ENCODE data around the gene ELL. TPM values are rescaled to one million over a fixed set of nuclear protein-coding genes. Genes with fewer than 3 reads are reported as not detected.
A peak's percentile ranks its signal among the peaks of the same experiment; 100 is the strongest.

ELL gene
- total RNA-seq, 4 donors from 2014 or later: 9.1 to 35.1 (median 20.1) TPM

DNA sequence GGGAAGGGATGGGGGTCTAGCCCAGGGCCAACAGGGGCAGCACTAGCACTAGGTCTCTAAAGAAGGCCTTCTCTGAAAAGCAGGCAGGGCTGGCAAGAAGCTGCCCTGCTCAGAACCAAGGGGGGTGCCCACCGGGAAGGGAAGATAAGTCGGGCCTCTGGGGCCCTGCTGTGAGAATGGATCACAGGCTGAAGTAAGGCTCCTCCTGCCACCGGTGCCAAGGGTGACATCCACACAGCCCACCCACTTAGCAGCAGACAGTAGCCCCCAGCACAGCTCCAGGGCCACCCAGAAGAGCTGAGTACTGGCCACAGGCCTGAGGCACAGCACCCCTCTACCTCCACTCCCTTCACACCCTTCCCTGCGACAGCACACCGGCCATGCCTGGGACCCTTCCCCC is 5.9 kb downstream of the ELL start:
- DNase-seq (ENCODE audit: extremely low spot score): no peak
- H3K9me3 ChIP-seq: no peaks in the 10 kb centered on the region
- TF ChIP-seq, protein P1, sequence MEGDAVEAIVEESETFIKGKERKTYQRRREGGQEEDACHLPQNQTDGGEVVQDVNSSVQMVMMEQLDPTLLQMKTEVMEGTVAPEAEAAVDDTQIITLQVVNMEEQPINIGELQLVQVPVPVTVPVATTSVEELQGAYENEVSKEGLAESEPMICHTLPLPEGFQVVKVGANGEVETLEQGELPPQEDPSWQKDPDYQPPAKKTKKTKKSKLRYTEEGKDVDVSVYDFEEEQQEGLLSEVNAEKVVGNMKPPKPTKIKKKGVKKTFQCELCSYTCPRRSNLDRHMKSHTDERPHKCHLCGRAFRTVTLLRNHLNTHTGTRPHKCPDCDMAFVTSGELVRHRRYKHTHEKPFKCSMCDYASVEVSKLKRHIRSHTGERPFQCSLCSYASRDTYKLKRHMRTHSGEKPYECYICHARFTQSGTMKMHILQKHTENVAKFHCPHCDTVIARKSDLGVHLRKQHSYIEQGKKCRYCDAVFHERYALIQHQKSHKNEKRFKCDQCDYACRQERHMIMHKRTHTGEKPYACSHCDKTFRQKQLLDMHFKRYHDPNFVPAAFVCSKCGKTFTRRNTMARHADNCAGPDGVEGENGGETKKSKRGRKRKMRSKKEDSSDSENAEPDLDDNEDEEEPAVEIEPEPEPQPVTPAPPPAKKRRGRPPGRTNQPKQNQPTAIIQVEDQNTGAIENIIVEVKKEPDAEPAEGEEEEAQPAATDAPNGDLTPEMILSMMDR (IDR thresholded peaks at IDR 0.05): no peak
- TF ChIP-seq POLR2A (IDR thresholded peaks at IDR 0.05; ENCODE audit: low read depth) (no peak), EP300 (IDR thresholded peaks at IDR 0.05) (no peak), POLR2AphosphoS5 (IDR thresholded peaks at IDR 0.05) (no peak)
- 81% methylated on average over 4 of the region's 5 CpGs for WGBS
- intact Hi-C loops (cut with DNase I): no loop called here
- H3K27me3 ChIP-seq: no peaks in the 10 kb centered on the region
- H3K4me3 ChIP-seq: no peak overlapping the region
- H3K4me1 ChIP-seq: peaks cover 66 to 96% (median 80%) of the 10 kb centered on the region in 4 donors
- peak overlapping the region in 2 of 4 donors; percentile 50 to 71 for H3K27ac ChIP-seq (replicated peaks in 1 of 4)
- no peaks in the 10 kb centered on the region for H3K36me3 ChIP-seq

DNA sequence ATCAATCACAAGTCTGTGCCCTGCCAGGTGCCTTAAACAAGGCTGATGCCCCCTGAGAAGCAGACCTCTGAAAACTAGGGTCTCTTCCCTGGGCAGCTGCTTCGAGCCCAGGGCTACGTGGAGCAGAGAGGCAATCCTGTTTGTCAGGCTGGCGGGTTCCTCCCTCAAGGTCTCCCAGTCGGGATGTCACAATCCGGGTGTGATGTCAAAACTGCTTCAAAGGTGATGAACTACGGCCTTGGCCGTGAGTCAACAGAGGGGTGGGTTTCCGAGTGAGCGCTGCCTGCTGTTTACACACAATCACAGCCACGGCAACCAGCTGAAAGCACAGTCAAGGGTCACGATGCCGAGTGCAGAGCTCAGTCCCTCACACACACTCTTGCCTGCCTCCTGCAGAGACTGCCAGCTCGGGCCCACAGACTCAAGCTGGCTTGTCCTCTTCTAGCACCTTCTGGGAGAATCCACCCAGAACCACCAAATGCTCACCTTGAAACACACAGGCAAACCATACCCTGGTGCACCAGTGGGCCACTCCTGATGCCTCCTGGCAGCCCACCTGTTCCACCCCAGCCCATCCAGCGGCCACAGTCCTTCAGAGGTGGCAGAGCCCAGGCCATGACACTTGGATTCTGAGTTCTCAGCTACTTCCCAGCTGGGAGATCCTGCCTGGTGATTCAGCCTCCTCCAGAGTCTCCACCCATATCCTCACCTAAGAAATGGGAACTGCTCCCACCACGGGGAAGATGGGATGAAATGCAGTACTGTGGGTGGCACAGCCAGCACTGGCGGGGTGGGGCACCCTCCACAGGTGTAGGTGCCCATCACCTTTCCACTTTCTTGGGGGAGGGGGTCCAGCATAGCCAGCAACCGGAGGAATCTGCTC is 6.8 kb downstream of the ELL start:
- Histone ChIP-seq H3K9me3 (no peaks in the 10 kb centered on the region), H3K27me3 (no peaks in the 10 kb centered on the region), H3K4me1 (peaks cover 66 to 96% (median 82%) of the 10 kb centered on the region in 4 donors), H3K4me3 (no peak overlapping the region), H3K36me3 (no peaks in the 10 kb centered on the region), H3K27ac (replicated peaks in 1 of 4) (peak overlapping the region; percentile 43 to 71 (median 48))
- no peak for TF ChIP-seq EP300 (IDR thresholded peaks at IDR 0.05)
- peak in 1 of 2 donors; percentile 48 for TF ChIP-seq POLR2AphosphoS5 (IDR thresholded peaks at IDR 0.05)
- WGBS: 36% methylated on average over 14 of the region's 17 CpGs
- intact Hi-C loops (cut with DNase I): loop anchor here (5.0 kb wide), 1 partner anchor 43 kb away; no protein-coding TSS in a partner anchor
- DNase-seq (ENCODE audit: extremely low spot score): no peak

DNA sequence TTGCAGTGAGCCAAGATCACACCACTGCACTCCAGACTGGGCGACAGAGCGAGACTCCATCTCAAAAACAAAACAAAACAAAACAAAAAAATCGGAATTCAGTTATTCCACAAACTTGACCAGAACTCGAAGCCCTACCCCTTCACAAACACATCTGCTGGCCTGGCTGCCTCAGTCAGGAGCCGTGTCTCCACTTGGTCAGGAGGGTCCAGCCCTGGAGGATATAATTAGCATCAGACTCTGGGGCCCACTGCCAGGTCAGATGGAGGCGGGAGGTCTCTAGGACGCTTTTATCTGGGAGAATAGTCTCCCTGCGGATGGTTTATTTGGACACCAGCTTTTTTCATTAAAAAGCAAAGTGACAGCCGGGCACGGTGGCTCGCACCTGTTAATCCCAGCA is 8.0 kb downstream of the ELL start:
- H3K4me1 ChIP-seq: peaks cover 66 to 96% (median 82%) of the 10 kb centered on the region in 4 donors
- no peak overlapping the region for H3K4me3 ChIP-seq
- H3K27me3 ChIP-seq: no peaks in the 10 kb centered on the region
- H3K27ac ChIP-seq (replicated peaks in 1 of 4): peak overlapping the region; percentile 47 to 60 (median 54)
- intact Hi-C loops (cut with DNase I): loop anchor here (5.0 kb wide), 1 partner anchor 42 kb away; no protein-coding TSS in a partner anchor
- H3K36me3 ChIP-seq: no peaks in the 10 kb centered on the region
- no peak for TF ChIP-seq EP300 (IDR thresholded peaks at IDR 0.05)
- TF ChIP-seq POLR2AphosphoS5 (IDR thresholded peaks at IDR 0.05): peak in 1 of 2 donors; percentile 53
- TF ChIP-seq, protein P1 (IDR thresholded peaks at IDR 0.05): no peak
- TF ChIP-seq POLR2A (IDR thresholded peaks at IDR 0.05; ENCODE audit: low read depth): no peak
- no peaks in the 10 kb centered on the region for H3K9me3 ChIP-seq
- DNase-seq (ENCODE audit: extremely low spot score): no peak
- 50% methylated on average over 10 of the region's 11 CpGs for WGBS

DNA sequence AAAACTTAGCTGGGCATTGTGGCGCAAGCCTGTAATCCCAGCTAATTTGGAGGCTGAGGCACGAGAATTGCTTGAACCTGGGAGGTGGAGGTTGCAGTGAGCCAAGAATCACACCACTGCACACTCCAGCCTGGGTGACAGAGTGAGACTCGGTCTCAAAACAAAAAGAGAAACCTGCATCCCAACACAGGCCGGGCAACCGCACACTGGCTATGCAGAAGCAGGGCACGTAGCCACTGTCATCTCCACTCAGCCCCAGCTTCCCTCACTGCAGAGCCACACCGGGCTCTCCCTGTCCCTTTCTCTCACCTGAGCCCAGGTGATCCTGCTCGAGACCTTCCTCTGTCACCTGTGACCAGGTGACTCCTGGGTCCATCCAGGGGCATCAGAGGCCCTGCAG is 11.7 kb downstream of the ELL start:
- WGBS: 94% methylated on average over 5 of the region's 8 CpGs
- no peaks in the 10 kb centered on the region for H3K27me3 ChIP-seq
- no peak overlapping the region for H3K27ac ChIP-seq (replicated peaks in 1 of 4)
- H3K9me3 ChIP-seq: no peaks in the 10 kb centered on the region
- TF ChIP-seq, protein P1 (IDR thresholded peaks at IDR 0.05): no peak
- no peak for TF ChIP-seq POLR2A (IDR thresholded peaks at IDR 0.05; ENCODE audit: low read depth)
- TF ChIP-seq EP300 (IDR thresholded peaks at IDR 0.05): no peak
- no peak for TF ChIP-seq POLR2AphosphoS5 (IDR thresholded peaks at IDR 0.05)
- DNase-seq (ENCODE audit: extremely low spot score): no peak
- H3K4me1 ChIP-seq: peaks cover 81 to 98% (median 89%) of the 10 kb centered on the region in 4 donors
- intact Hi-C loops (cut with DNase I): loop anchor here (5.0 kb wide), 1 partner anchor 38 kb away; no protein-coding TSS in a partner anchor
- H3K4me3 ChIP-seq: no peak overlapping the region
- H3K36me3 ChIP-seq: no peaks in the 10 kb centered on the region

DNA sequence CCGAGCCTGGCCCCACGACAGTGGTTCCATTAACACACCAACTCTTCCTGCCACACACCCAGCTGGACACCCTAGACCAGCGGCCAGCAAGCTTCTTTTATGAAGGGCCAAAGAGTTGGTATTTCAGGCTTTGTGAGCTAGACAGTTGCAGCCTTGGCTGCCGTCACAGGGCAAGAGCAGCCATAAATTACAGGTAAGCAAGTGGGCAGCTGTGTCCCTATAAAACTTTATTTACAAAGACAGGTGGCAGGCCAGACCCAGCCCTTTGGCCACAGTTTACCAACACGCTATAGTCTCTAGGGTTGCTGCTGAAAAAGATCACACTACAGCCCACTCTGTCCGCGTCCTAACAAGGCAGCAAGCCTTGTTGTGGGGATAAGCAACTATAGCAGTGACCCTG is 13.3 kb downstream of the ELL start:
- H3K27ac ChIP-seq (replicated peaks in 1 of 4): peak overlapping the region in 3 of 4 donors; percentile 17 to 69 (median 50)
- intact Hi-C loops (cut with DNase I): no loop called here
- no peak for DNase-seq (ENCODE audit: extremely low spot score)
- H3K4me1 ChIP-seq: peaks cover 81 to 98% (median 89%) of the 10 kb centered on the region in 4 donors
- H3K27me3 ChIP-seq: no peaks in the 10 kb centered on the region
- no peak for TF ChIP-seq EP300 (IDR thresholded peaks at IDR 0.05)
- TF ChIP-seq, protein P1 (IDR thresholded peaks at IDR 0.05): no peak
- no peak for TF ChIP-seq POLR2A (IDR thresholded peaks at IDR 0.05; ENCODE audit: low read depth)
- TF ChIP-seq POLR2AphosphoS5 (IDR thresholded peaks at IDR 0.05): no peak
- no peak overlapping the region for H3K4me3 ChIP-seq
- H3K9me3 ChIP-seq: no peaks in the 10 kb centered on the region
- 98% methylated on average over 6 of the region's 7 CpGs for WGBS
- no peaks in the 10 kb centered on the region for H3K36me3 ChIP-seq
